ENCODE measurements around the gene ZNF12. TPM values are rescaled to one million over a fixed set of nuclear protein-coding genes. Genes with fewer than 3 reads are reported as not detected.

ZNF12 gene
- total and polyA plus RNA-seq, 10 of the 15 experiments (the other 5 are each of a cell fraction or from before 2014, with no cell fraction given), result 6.7 to 38.1 (median 14.4) TPM

DNA sequence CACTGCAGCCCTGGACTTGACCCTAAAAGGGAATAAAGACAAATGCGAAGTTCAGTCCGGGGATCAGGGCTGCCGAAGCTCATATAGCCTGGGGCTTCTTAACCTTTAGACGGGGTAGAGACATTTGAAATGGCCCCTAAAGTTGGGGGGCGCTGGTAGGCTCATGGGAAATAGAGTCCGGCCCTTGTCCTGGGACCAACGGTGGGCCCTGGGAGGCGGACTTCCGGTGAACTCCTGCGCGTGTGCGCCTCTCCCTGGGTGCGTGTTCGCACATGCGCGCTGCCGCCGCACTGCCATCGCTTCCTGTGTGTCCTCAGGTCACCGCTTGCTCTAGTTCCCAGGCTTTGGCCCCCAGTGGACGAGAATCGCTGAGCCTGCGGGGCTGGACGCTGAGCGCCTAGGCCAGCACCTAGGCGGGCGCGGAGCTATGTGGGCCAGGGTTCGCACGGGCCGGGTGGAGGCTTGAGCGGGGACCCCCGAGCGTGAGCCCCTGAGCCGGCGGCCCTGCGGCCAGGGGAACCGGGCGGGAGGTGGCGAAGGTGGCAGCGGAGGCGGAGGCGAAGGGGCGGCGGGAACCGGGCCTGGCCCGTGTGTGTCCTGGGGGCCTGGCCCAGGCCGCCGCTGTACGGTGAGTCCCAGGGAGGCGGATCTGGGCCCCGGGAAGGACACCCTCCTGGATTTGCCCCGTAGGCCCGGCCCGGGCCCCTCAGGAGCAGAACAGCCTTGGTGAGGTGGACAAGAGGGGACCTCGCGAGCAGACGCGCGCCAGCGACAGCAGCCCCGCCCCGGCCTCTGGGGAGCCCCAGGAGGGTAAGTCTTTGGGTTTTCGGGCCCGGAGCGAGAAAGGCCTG, 23.0 kb upstream of the ZNF12 start (continued):
- TF ChIP-seq, protein P1, sequence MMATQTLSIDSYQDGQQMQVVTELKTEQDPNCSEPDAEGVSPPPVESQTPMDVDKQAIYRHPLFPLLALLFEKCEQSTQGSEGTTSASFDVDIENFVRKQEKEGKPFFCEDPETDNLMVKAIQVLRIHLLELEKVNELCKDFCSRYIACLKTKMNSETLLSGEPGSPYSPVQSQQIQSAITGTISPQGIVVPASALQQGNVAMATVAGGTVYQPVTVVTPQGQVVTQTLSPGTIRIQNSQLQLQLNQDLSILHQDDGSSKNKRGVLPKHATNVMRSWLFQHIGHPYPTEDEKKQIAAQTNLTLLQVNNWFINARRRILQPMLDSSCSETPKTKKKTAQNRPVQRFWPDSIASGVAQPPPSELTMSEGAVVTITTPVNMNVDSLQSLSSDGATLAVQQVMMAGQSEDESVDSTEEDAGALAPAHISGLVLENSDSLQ (IDR thresholded peaks at IDR 0.05), result no peak
- TF ChIP-seq MTA2 (IDR thresholded peaks at IDR 0.05; ENCODE audit: low read depth), result peak; percentile 20; the same call in 1 of the 2 replicates
- peak; percentile 75 for TF ChIP-seq HCFC1 (IDR thresholded peaks at IDR 0.05; ENCODE audit: low read length)
- TF ChIP-seq POLR2AphosphoS2 (IDR thresholded peaks at IDR 0.05; ENCODE audit: low read depth, low read length), result peak; percentile 63; the same call in 1 of the 2 replicates
- TF ChIP-seq ZNF217 (IDR thresholded peaks at IDR 0.05), result no peak
- peak; percentile 67 for TF ChIP-seq SIX5 (IDR thresholded peaks at IDR 0.05; ENCODE audit: low read depth, low read length, severe bottlenecking)
- peak; percentile 61; the same call in 1 of the 2 replicates for TF ChIP-seq SIN3A (IDR thresholded peaks at IDR 0.05; ENCODE audit: low read depth, low read length)
- TF ChIP-seq POLR2A (IDR thresholded peaks at IDR 0.05; ENCODE audit: low read depth, low read length), result peak; percentile 94
- TF ChIP-seq, protein P2, sequence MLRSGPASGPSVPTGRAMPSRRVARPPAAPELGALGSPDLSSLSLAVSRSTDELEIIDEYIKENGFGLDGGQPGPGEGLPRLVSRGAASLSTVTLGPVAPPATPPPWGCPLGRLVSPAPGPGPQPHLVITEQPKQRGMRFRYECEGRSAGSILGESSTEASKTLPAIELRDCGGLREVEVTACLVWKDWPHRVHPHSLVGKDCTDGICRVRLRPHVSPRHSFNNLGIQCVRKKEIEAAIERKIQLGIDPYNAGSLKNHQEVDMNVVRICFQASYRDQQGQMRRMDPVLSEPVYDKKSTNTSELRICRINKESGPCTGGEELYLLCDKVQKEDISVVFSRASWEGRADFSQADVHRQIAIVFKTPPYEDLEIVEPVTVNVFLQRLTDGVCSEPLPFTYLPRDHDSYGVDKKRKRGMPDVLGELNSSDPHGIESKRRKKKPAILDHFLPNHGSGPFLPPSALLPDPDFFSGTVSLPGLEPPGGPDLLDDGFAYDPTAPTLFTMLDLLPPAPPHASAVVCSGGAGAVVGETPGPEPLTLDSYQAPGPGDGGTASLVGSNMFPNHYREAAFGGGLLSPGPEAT (IDR thresholded peaks at IDR 0.05; ENCODE audit: low read depth), result peak; percentile 82
- TF ChIP-seq ELK1 (IDR thresholded peaks at IDR 0.05; ENCODE audit: low read depth, low read length), result peak; percentile 93
- peak in 1 of 2 experiments; percentile 18; a peak in 1 of 3 replicates for TF ChIP-seq EGR1 (IDR thresholded peaks at IDR 0.05; ENCODE audit: borderline replicate concordance in 1 of 2, low read depth in 2 of 2, low read length in 2 of 2)
- 0 out of 2 replicates have a peak, but pooled peaks have one; percentile 35 for TF ChIP-seq TCF12 (IDR thresholded peaks at IDR 0.05; ENCODE audit: low read depth, low read length)
- peak; percentile 11 for TF ChIP-seq RELA (IDR thresholded peaks at IDR 0.05; ENCODE audit: borderline replicate concordance, partially characterized antibody)
- peak; percentile 36 for TF ChIP-seq RUNX3 (IDR thresholded peaks at IDR 0.05; ENCODE audit: low read length)
- TF ChIP-seq ZNF687 (IDR thresholded peaks at IDR 0.05), result peak; percentile 88
- TF ChIP-seq NRF1 (conservative IDR thresholded peaks at IDR 0.05; ENCODE audit: low read depth, low read length), result peak; percentile 85
- no peak for TF ChIP-seq PRDM15 (CRISPR knock-in tag; IDR thresholded peaks at IDR 0.05)

Measured in GM12878 (cell line).